Measurements from ENCODE around the gene BCL11A. TPM values are rescaled to one million over a fixed set of nuclear protein-coding genes. Genes with fewer than 3 reads are reported as not detected.

BCL11A gene
- total and polyA plus RNA-seq, 2 experiments from 2014 or later, result 57.5 to 77.6 TPM

DNA sequence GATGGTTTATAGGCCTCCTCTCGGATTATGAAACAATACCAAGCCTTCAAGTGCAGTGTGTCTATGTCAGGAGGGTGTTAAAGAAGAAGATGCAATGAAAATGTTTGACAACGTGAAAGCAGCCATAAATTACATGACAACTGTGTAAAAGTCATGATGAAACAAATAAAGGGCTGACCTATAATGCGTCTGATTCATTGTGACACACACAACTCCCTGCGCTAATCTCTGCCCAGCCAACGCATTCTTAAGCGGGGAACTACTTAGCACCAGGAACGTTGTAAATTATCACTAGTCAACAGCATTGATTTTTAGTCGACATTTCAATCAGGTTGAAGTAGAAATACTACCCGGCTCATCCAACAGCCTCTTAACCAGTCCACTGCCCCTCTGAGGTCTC, 26.8 kb downstream of the BCL11A start (continued):
- no peak for TF ChIP-seq POLR2AphosphoS5 (IDR thresholded peaks at IDR 0.05; ENCODE audit: low read depth)
- no peak for TF ChIP-seq EZH2phosphoT487 (IDR thresholded peaks at IDR 0.05; ENCODE audit: unreplicated experiment)
- TF ChIP-seq ZNF114 (CRISPR knock-in tag; IDR thresholded peaks at IDR 0.05), result no peak
- no peak for TF ChIP-seq EZH2 (IDR thresholded peaks at IDR 0.05; ENCODE audit: low read depth, unreplicated experiment)

DNA sequence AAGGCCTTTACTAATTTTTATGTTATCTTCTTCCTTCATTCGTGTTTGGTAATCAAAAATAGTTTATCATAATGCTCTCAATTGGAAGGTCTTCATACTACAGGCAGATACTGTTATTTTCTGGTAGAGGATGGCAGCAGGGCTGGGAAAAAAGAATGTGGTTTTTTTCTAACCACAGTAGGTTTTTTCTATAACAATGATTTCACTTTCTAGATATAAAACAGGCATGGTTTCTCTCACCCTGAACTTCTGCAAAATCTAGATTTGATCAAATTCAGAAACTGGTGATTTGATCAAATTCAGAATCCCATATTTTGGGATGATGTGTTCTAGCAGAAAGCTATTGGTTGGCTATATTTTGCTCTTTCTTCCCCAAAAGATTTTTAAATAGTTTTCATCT, 27.6 kb downstream of the BCL11A start:
- no peaks in the 10 kb centered on the region for H3F3A ChIP-seq (replicated peaks; ENCODE audit: low read depth)
- peaks cover 96% of the 10 kb centered on the region for H3K4me1 Mint-ChIP-seq
- no peak overlapping the region for H3K4me2 ChIP-seq
- no peak overlapping the region for H3K4me3 ChIP-seq
- H3K36me3 Mint-ChIP-seq (ENCODE audit: low read depth), result peaks cover 17% of the 10 kb centered on the region
- H3K27me3 ChIP-seq (ENCODE audit: insufficient read depth), result no peaks in the 10 kb centered on the region
- no peaks in the 10 kb centered on the region for H3K9me3 Mint-ChIP-seq
- no peak overlapping the region for H3K27ac Mint-ChIP-seq
- H3K79me2 ChIP-seq (replicated peaks; ENCODE audit: insufficient read depth), result peaks cover 100% of the 10 kb centered on the region
- TF ChIP-seq, protein P1, sequence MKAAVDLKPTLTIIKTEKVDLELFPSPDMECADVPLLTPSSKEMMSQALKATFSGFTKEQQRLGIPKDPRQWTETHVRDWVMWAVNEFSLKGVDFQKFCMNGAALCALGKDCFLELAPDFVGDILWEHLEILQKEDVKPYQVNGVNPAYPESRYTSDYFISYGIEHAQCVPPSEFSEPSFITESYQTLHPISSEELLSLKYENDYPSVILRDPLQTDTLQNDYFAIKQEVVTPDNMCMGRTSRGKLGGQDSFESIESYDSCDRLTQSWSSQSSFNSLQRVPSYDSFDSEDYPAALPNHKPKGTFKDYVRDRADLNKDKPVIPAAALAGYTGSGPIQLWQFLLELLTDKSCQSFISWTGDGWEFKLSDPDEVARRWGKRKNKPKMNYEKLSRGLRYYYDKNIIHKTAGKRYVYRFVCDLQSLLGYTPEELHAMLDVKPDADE (IDR thresholded peaks at IDR 0.05), result no peak
- TF ChIP-seq, protein P2, sequence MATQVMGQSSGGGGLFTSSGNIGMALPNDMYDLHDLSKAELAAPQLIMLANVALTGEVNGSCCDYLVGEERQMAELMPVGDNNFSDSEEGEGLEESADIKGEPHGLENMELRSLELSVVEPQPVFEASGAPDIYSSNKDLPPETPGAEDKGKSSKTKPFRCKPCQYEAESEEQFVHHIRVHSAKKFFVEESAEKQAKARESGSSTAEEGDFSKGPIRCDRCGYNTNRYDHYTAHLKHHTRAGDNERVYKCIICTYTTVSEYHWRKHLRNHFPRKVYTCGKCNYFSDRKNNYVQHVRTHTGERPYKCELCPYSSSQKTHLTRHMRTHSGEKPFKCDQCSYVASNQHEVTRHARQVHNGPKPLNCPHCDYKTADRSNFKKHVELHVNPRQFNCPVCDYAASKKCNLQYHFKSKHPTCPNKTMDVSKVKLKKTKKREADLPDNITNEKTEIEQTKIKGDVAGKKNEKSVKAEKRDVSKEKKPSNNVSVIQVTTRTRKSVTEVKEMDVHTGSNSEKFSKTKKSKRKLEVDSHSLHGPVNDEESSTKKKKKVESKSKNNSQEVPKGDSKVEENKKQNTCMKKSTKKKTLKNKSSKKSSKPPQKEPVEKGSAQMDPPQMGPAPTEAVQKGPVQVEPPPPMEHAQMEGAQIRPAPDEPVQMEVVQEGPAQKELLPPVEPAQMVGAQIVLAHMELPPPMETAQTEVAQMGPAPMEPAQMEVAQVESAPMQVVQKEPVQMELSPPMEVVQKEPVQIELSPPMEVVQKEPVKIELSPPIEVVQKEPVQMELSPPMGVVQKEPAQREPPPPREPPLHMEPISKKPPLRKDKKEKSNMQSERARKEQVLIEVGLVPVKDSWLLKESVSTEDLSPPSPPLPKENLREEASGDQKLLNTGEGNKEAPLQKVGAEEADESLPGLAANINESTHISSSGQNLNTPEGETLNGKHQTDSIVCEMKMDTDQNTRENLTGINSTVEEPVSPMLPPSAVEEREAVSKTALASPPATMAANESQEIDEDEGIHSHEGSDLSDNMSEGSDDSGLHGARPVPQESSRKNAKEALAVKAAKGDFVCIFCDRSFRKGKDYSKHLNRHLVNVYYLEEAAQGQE (IDR thresholded peaks at IDR 0.05; ENCODE audit: unreplicated experiment), result no peak
- TF ChIP-seq EZH2 (IDR thresholded peaks at IDR 0.05; ENCODE audit: low read depth, unreplicated experiment) (no peak), ZNF331 (CRISPR knock-in tag; IDR thresholded peaks at IDR 0.05; ENCODE audit: low read depth) (no peak), POLR2AphosphoS5 (IDR thresholded peaks at IDR 0.05; ENCODE audit: low read depth) (no peak)
- H3K27ac ChIP-seq (ENCODE audit: low read depth), result no peak overlapping the region
- H3K36me3 ChIP-seq (ENCODE audit: insufficient read depth), result 0 out of 2 replicates have a peak, but pooled peaks cover 3% of the 10 kb centered on the region
- peaks cover 46% of the 10 kb centered on the region for H4K20me1 ChIP-seq (replicated peaks; ENCODE audit: insufficient read depth)
- DNase-seq (ENCODE audit: low spot score), result no peak
- no peak for ATAC-seq
- peaks cover 4% of the 10 kb centered on the region for H3K27me3 Mint-ChIP-seq (ENCODE audit: insufficient read depth, low read depth, poor library complexity)
- H3K4me1 ChIP-seq (ENCODE audit: insufficient read depth), result peaks cover 86% of the 10 kb centered on the region
- H2AFZ ChIP-seq, result no peak overlapping the region
- no peak overlapping the region for H3K4me3 Mint-ChIP-seq
- no peaks in the 10 kb centered on the region for H3K9me2 ChIP-seq (ENCODE audit: insufficient read depth)

DNA sequence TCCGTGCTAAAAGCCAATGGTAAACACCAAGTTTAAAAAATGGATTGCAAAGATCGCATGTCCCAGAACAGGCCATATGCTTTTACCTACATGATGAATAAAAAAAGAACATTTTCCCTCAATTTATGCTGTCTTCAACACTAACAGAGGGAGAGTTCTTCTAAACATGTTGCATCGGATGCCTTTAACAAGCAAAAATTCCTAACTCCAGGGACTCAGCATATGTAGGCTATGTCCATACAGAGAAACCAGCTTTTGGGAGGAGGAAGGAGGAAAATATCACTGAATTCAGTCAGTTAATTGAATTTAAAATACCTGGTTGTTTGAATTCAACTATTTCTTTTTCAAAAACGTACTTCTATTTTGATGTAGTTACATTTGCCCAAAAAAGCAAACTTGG, 28.6 kb downstream of the BCL11A start:
- peaks cover 92% of the 10 kb centered on the region for H3K4me1 Mint-ChIP-seq
- no peak overlapping the region for H3K27ac Mint-ChIP-seq

More for the DNA sequence above, 28.6 kb downstream of the BCL11A start:
- no peak overlapping the region for H3K4me3 Mint-ChIP-seq
- Histone ChIP-seq H3K79me2 (replicated peaks; ENCODE audit: insufficient read depth) (peaks cover 99% of the 10 kb centered on the region), H3K4me2 (0 out of 2 replicates have a peak overlapping the region, but pooled peaks have one; percentile 11), H3K27me3 (ENCODE audit: insufficient read depth) (no peaks in the 10 kb centered on the region), H4K20me1 (replicated peaks; ENCODE audit: insufficient read depth) (peaks cover 46% of the 10 kb centered on the region), H2AFZ (no peak overlapping the region), H3K36me3 (ENCODE audit: insufficient read depth) (0 out of 2 replicates have a peak, but pooled peaks cover 3% of the 10 kb centered on the region), H3K4me3 (no peak overlapping the region), H3F3A (replicated peaks; ENCODE audit: low read depth) (no peaks in the 10 kb centered on the region), H3K9me2 (ENCODE audit: insufficient read depth) (no peaks in the 10 kb centered on the region), H3K4me1 (ENCODE audit: insufficient read depth) (peaks cover 84% of the 10 kb centered on the region), H3K27ac (ENCODE audit: low read depth) (no peak overlapping the region; the same call in 1 of the 2 replicates)
- TF ChIP-seq ZNF114 (CRISPR knock-in tag; IDR thresholded peaks at IDR 0.05) (no peak), EZH2 (IDR thresholded peaks at IDR 0.05; ENCODE audit: low read depth, unreplicated experiment) (no peak), EZH2phosphoT487 (IDR thresholded peaks at IDR 0.05; ENCODE audit: unreplicated experiment) (no peak), JUNB (IDR thresholded peaks at IDR 0.05; ENCODE audit: unreplicated experiment) (no peak)
- TF ChIP-seq, protein P1 (IDR thresholded peaks at IDR 0.05), result no peak
- TF ChIP-seq, protein P2 (IDR thresholded peaks at IDR 0.05; ENCODE audit: unreplicated experiment), result no peak
- DNase-seq (ENCODE audit: low spot score) (no peak), ATAC-seq (no peak)
- peaks cover 17% of the 10 kb centered on the region for H3K36me3 Mint-ChIP-seq (ENCODE audit: low read depth)
- H3K9me3 Mint-ChIP-seq, result no peaks in the 10 kb centered on the region
- H3K27me3 Mint-ChIP-seq (ENCODE audit: insufficient read depth, low read depth, poor library complexity), result peaks cover 4% of the 10 kb centered on the region

Measured in GM23338 (cell line).